ENCODE measurements around the gene CDKN2A. TPM values are rescaled to one million over a fixed set of nuclear protein-coding genes. Genes with fewer than 3 reads are reported as not detected.

Gene CDKN2A
- total RNA-seq, 1 donor from 2014 or later, result 177 TPM

DNA sequence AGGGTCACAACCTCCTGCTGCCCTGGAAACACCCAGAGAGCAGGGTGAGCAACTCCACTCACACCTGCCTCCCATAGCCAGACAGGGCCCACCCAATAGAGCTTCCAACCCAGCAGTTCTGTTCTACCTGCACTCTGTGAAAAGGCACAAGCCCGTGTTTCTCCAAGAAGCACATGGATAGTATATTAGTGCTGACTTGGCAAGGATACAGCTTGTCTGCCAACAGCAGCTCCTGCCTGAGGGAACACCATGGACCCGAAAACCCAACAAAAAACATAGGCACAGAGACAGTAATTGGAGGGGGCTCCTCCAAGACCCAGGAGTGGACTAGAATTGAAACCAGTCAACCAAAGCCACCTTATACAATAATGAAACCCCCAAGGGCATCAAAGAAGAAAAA, 48.6 kb downstream of the CDKN2A start:
- DNase-seq (ENCODE audit: low read depth), result no peak

DNA sequence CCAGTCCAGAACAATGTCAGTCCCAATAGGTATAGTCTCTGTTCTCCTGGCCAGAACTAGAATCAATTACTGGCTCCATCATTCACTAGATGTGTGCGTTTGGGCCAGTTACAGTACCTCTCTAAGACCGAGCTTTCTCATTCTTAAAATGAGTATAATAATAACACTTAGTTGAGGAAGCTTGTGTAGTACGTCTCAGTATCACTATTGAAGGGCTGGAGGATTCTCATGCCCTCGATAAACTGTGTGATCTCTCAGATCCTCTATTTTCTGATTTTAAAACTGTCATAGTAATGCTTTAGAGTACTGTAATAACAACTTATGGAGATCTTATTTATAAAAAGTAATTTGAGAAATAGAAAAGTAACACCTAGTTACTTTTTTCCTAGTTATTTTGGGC, 50.7 kb downstream of the CDKN2A start:
- no peak for DNase-seq (ENCODE audit: low read depth)

DNA sequence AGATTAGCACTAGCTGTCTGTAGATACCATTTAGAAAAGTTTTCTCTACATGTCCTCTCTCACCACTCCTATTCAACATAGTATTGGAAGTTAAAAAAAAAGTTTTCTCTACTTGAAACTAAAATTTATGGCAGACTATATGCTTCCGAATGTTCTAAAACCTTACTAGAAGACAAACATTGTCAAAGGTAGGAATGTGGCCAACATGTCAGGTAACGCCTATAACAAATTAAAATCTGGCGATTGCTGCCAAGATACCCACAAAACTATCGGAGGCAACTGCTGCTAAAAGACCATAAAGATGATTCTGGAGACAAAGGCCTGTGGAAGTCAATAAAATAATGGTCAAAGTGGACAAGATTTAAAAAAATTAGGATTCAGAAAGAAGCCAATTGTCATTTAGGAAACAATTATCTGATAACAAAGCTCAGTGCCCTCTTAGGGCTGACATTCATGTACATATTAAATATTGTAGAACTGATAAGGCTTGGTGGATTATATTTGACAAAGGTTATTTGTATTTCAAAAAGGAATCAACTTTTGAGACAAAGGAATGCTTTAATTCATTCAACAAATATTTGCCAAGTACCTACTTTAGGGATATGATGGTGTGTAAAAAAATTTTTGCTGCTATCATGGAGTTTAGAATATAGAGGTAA, 52.7 kb downstream of the CDKN2A start:
- DNase-seq (ENCODE audit: low read depth), result no peak

DNA sequence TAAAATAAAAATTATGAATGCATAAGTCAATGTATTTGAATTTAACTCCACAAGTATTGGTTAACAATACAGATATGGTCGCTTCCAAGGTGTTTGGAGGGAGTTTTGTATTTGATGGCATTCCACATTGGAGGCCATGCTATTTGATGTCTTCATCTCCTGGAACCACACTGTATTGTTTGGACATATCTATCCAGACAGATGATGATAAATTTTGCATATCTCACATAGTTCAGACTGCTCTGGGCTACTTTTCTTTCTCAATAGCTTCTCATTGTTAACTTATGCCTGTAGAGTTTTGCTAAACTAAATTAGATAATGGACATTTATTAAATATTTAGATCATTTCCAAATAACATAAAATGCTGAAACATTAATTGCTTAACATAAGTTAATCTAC, 58.0 kb downstream of the CDKN2A start:
- DNase-seq (ENCODE audit: low read depth), result no peak

DNA sequence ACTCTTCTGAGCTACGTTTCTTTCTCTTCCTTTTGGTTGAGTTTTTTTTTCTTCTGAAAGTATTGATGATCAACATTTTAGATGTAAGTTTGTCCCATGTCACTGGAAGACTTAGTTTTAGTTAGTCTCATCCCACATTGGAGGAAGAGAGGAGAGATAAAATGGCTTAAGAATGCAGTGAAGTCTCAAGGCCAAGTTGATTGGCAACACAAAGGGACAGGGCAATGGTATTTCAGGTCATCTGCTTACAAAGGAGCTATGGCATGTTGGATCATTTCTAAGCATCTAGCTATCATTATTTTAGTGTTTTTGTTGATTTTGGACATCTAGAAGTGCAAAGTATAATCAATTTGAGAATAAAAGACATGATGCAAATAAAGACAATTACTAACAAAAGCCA, 58.6 kb downstream of the CDKN2A start:
- no peak for DNase-seq (ENCODE audit: low read depth)

DNA sequence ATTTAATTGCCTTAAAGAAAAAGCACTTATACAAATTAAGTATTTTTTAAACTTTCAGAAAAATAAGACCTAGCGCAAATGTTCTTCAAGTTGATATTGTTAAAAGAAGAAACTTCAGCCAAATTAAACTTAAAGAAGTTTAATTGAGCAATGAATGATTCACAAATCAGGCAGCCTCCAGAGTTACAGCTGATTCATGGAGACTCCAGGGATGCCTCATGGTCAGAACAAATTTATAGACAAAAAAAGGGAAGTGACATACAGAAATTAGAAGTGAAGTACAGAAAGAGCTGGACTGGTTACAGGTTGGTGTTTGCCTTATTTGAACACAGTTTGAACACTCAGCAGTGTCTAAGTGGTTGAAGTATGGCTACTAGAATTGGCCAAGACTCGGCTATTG, 60.3 kb downstream of the CDKN2A start:
- no peak for DNase-seq (ENCODE audit: low read depth)

DNA sequence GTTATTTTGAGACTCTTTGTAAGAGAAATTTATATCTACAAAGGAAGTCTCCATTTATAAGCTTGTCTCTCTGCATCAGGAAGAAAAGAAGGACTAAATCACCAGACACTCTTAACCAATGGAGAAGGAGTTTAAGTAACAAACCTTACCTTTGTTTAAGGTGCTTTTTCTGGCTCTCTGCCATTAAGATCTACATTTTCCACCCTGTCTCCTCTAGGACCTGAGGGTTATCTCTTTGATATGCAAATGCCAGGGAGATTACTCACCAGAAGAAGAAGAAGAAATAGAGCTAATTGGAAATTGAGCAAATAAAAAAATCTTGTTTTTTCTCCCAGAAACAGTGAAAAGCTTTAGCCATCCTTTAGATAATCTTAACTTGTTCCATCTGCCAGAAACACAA, 60.9 kb downstream of the CDKN2A start:
- no peak for DNase-seq (ENCODE audit: low read depth)

DNA sequence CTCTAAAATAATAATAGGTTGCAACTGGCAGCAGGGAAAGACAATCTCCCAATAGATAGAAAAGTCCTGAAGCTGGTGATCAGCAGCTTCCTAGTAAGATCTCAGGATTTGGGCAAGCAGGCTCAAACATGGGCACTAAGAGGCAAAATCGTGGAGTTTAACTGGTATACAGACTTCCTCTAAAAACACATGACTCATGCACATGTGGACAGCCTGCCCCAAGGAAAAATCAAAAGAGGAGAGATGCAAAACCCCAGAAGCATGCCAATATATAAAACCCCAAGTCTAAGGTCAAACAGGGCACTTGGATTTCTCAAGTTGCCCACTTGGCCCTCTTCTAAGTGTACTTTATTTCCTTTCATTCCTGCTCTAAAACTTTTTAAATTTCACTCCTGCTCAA, 62.8 kb downstream of the CDKN2A start:
- DNase-seq (ENCODE audit: low read depth), result no peak

DNA sequence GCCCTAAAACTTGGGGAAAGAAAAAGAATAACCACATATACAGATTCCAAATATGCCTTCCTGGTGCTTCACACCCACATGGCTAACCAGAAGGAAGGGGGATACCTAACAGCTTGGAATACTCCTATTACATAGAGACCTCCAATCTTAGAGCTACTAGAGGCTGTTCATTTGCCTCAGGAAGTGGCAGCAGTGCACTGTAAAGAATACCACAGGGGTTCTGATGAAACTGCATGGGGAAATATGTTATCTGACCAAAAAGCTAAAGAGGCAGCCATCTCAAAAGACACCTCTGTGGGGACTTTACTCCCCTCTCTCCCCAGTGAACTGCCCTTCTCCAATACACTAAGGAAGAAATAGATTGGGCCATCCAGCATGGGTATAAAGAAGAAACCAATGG, 66.4 kb downstream of the CDKN2A start:
- DNase-seq (ENCODE audit: low read depth), result no peak

DNA sequence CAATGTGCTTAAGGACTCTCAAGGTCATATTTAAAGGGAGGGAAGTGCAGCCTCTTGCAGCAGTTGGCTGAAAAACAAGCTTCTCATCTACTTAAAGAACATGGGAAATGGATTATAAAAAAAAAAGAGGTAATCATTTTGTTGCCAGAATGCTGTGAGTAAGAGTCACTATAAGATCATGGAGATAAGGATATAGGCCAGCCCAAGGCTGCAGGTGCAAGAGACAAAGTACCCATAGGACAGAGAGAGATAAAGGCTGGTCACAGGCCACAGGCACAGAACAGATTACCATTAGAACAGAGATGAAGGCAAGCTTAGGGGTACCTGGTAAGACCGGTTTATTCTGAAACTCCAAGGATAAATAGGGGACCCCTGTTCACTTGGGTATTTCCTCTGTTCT, 70.5 kb downstream of the CDKN2A start:
- DNase-seq (ENCODE audit: low read depth), result no peak

DNA sequence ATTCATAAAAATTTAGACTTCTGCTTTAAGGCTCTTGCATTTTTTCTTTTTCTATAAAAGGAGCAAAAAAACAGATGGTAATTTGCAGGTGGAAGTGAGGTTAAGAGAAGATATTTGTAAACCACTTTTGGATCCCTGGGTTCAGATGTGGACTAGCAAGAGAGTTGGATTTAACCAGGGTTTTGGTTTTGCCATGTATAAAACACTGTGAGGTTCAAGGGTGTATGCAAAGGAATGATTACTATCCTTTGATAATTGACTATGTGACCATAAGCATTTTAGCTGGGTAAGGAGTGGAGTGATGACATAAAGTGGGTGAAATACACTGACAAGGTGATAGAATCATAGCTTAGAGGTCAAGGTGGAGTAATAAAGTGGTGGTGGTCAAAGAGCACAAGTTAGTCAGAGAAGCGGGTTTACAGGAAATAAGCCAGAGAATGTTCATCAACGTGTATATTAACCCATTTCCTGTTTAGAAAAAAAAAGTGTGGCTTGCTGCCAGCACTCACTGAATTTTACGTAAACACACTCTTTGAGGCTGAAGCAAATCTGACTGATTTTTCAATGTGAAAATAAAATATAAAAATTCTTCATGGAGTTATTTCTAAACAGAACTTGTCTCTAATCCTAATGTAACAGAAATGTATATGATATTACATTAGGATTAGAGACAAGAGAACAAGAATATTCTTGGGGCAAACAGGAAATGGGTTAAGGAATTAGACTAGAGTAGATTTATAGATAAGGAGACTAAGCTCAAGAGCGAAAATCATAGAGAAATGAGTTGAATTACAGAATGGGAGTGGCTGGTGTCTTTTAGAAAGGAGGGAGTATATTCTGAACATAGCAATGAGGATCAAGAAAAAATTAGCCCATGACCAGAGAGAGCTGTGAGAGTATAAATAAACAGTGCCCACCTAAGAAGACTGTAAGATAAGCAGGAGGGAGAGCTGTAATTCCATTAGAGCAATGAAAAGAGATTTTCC, 74.5 kb downstream of the CDKN2A start:
- no peak for DNase-seq (ENCODE audit: low read depth)

Other genes with a start within 250 kb of the CDKN2A start
- gene MTAP, start 191.8 kb downstream of the CDKN2A start, total RNA-seq, result 31.0 and 40.8 TPM in 2 replicates
- gene CDKN2B-AS1, start 399 bp upstream of the CDKN2A start, total RNA-seq, result 2.3 and 2.7 TPM in 2 replicates
- gene CDKN2B, start 14.9 kb upstream of the CDKN2A start, total RNA-seq, result 75.8 and 81.1 TPM in 2 replicates

Measured in myocyte (in vitro differentiated cells).